Lower lobe of right lung (tissue), 2 donors: Measurements from ENCODE around the gene ZNF439. TPM values are rescaled to one million over a fixed set of nuclear protein-coding genes. Genes with fewer than 3 reads are reported as not detected.
A peak's percentile ranks its signal among the peaks of the same experiment; 100 is the strongest.
"Not testable (repeated sequence)": the region's sequence is repeated elsewhere in the genome, so short reads cannot be mapped to it uniquely, and the experiment has no call there.

Source experiments
- ATAC-seq, 2 donors: fragments of 200-7000 bp; cut with Tn5 transposase; one replicate each; pipeline ENCODE4 v1.9.1; 2020 to 2022; ENCODE audit warnings: mild to moderate bottlenecking in 2 of 2, moderate library complexity in 2 of 2
- DNase-seq: peaks from one replicate; pipeline ENCODE4 v3.0.0-alpha.2; 2020
- H3K27ac ChIP-seq: fragments of 200-600 bp; one replicate; pipeline ENCODE4 v1.8.0; 2022
- H3K27me3 ChIP-seq: fragments of 200-600 bp; one replicate; pipeline ENCODE4 v1.8.0; 2022; ENCODE audit warnings: low read depth
- H3K36me3 ChIP-seq: fragments of 200-600 bp; one replicate; pipeline ENCODE4 v1.8.0; 2022; ENCODE audit warnings: mild to moderate bottlenecking
- H3K4me1 ChIP-seq: fragments of 200-600 bp; one replicate; pipeline ENCODE4 v1.8.0; 2022
- H3K4me3 ChIP-seq: fragments of 200-600 bp; one replicate; pipeline ENCODE4 v1.8.0; 2022; ENCODE audit warnings: mild to moderate bottlenecking
- H3K9me3 ChIP-seq: fragments of 200-600 bp; one replicate; pipeline ENCODE4 v1.8.0; 2022
- CTCF ChIP-seq: fragments of 200-600 bp; IDR thresholded peaks from one replicate; pipeline ENCODE4 v1.8.0; 2022; ENCODE audit warnings: antibody characterized with exemption, mild to moderate bottlenecking
- intact Hi-C: fragments of 100-400 bp; cut with DNase I; formaldehyde crosslinking; loops from one replicate; pipeline ENCODE4 v1.11.0; 2022
- total RNA-seq: library from RNA; stranded (reverse); fragmentation: NEBNext Ultra II Directional; extraction: Animal tissue kit (Norgen Biotek cat#: 25700); gene quantifications from one replicate; pipeline ENCODE4 v1.2.1, GENCODE V29; 2021
- donor health status: DM: no; HTN: yes; CAD: no; lungs with severe emphysema.

The ZNF439 gene
- total RNA-seq, 1 donor from 2014 or later = 11.2 TPM

- DNase-seq (peak; percentile 92), ATAC-seq (peak; percentile 98 to 99)
- H3K27me3 ChIP-seq = no peaks in the 10 kb centered on the region
- peaks cover 15% of the 10 kb centered on the region for H3K4me1 ChIP-seq
- intact Hi-C loops = no loop called here
- peak within 1 kb of the TSS; percentile 89 for H3K27ac ChIP-seq
- no peaks in the 10 kb centered on the region for H3K36me3 ChIP-seq
- TF ChIP-seq CTCF = peak; percentile 34
- no peaks in the 10 kb centered on the region for H3K9me3 ChIP-seq
- peak within 1 kb of the TSS; percentile 74 for H3K4me3 ChIP-seq
These were observed 39.3 kb downstream of the ZNF439 start, which contains the start of gene ZNF69 for GRCh38 chr19:11887611-11888531. Gene ZNF69 (plus strand): TSS chr19:11887782. CDS start chr19:11887924, 142 bp downstream.

GRCh38 chr19:11889901-11890300 is 41.4 kb downstream of the ZNF439 start:
- ATAC-seq, H3K27ac ChIP-seq, H3K4me3 ChIP-seq, H3K27me3 ChIP-seq, intact Hi-C loops, H3K9me3 ChIP-seq, H3K36me3 ChIP-seq, DNase-seq: not testable (repeated sequence)
- peaks cover 15% of the 10 kb centered on the region for H3K4me1 ChIP-seq

- peaks cover 15% of the 10 kb centered on the region for H3K4me1 ChIP-seq
- no peaks in the 10 kb centered on the region for H3K36me3 ChIP-seq
- no peak for ATAC-seq
- no peak for DNase-seq
- TF ChIP-seq CTCF = no peak
- H3K27me3 ChIP-seq = no peaks in the 10 kb centered on the region
- no peaks in the 10 kb centered on the region for H3K9me3 ChIP-seq
- intact Hi-C loops = no loop called here
- H3K4me3 ChIP-seq = no peak overlapping the region
- no peak overlapping the region for H3K27ac ChIP-seq
These were observed 42.1 kb downstream of the ZNF439 start for GRCh38 chr19:11890634-11891033.

- no peak for ATAC-seq
- no peak for DNase-seq
- intact Hi-C loops = no loop called here
- TF ChIP-seq CTCF = no peak
- Histone ChIP-seq H3K9me3 (peaks cover 23% of the 10 kb centered on the region), H3K4me3 (no peak overlapping the region), H3K36me3 (no peaks in the 10 kb centered on the region), H3K4me1 (no peaks in the 10 kb centered on the region), H3K27me3 (no peaks in the 10 kb centered on the region), H3K27ac (no peak overlapping the region)
These were observed 46.3 kb downstream of the ZNF439 start for GRCh38 chr19:11894851-11895250.

GRCh38 chr19:11902228-11902627 is 53.7 kb downstream of the ZNF439 start:
- no peak for ATAC-seq
- DNase-seq = no peak
- no peaks in the 10 kb centered on the region for H3K4me1 ChIP-seq
- no peaks in the 10 kb centered on the region for H3K27me3 ChIP-seq
- no peak overlapping the region for H3K4me3 ChIP-seq
- no peak for TF ChIP-seq CTCF
- intact Hi-C loops = no loop called here
- no peak overlapping the region for H3K27ac ChIP-seq
- peaks cover 90% of the 10 kb centered on the region for H3K9me3 ChIP-seq
- peaks cover 19% of the 10 kb centered on the region for H3K36me3 ChIP-seq

- Histone ChIP-seq H3K9me3 (peaks cover 84% of the 10 kb centered on the region), H3K27me3 (no peaks in the 10 kb centered on the region), H3K36me3 (peaks cover 19% of the 10 kb centered on the region), H3K4me1 (no peaks in the 10 kb centered on the region), H3K27ac (no peak overlapping the region), H3K4me3 (no peak overlapping the region)
- ATAC-seq (no peak), DNase-seq (no peak)
- intact Hi-C loops = no loop called here
- TF ChIP-seq CTCF = no peak
These were observed 57.4 kb downstream of the ZNF439 start for GRCh38 chr19:11905928-11906327.

- H3K36me3 ChIP-seq, ATAC-seq, H3K27ac ChIP-seq, intact Hi-C loops, H3K4me3 ChIP-seq, DNase-seq, H3K27me3 ChIP-seq, H3K4me1 ChIP-seq: not testable (repeated sequence)
- peaks cover 72% of the 10 kb centered on the region for H3K9me3 ChIP-seq
These were observed 63.4 kb downstream of the ZNF439 start for GRCh38 chr19:11911937-11912336.

- H3K36me3 ChIP-seq, H3K27ac ChIP-seq, H3K27me3 ChIP-seq, intact Hi-C loops, H3K4me1 ChIP-seq, DNase-seq, H3K4me3 ChIP-seq, ATAC-seq: not testable (repeated sequence)
- H3K9me3 ChIP-seq = peaks cover 46% of the 10 kb centered on the region
These were observed 66.0 kb downstream of the ZNF439 start for GRCh38 chr19:11914417-11915051.
